HepG2 (cell line): Measurements from ENCODE around the gene ACTR3. TPM values are rescaled to one million over a fixed set of nuclear protein-coding genes. Genes with fewer than 3 reads are reported as not detected.

Experiments
- ARHGAP35 ChIP-seq: sonication (generic); formaldehyde crosslinking; IDR thresholded peaks from 2 replicates; pipeline ENCODE4 v1.9.0; 2022; ENCODE audit warnings: mild to moderate bottlenecking, inconsistent platforms, moderate library complexity, missing genetic modification reagents, borderline replicate concordance
- CBX1 ChIP-seq: IDR thresholded peaks from one replicate; pipeline ENCODE4 v1.6.1; 2016; ENCODE audit warnings: antibody characterized with exemption, low read depth
- CBX2 ChIP-seq, 2 experiments: fragments of 200-600 bp in 1 of 2; sonication (generic); formaldehyde crosslinking in 1 of 2; IDR thresholded peaks; 2 replicates each; pipeline versions ENCODE4 v1.7.0 to v1.8.1; 2018 to 2022; ENCODE audit warnings: low read depth in 2 of 2, low read length in 1 of 2, mild to moderate bottlenecking in 1 of 2, missing genetic modification reagents in 1 of 2
- CHD2 ChIP-seq: IDR thresholded peaks from 2 replicates; pipeline ENCODE4 v1.6.1; 2011; ENCODE audit warnings: low read depth, low read length, improper control_type of control experiment
- ELF4 ChIP-seq: sonication (generic); formaldehyde crosslinking; IDR thresholded peaks from 2 replicates; pipeline ENCODE4 v1.5.0; 2020; ENCODE audit warnings: missing genetic modification reagents, mild to moderate bottlenecking, moderate library complexity, borderline replicate concordance
- ETS1 ChIP-seq: sonication (generic); formaldehyde crosslinking; IDR thresholded peaks from 2 replicates; pipeline ENCODE4 v1.4.0; 2020; ENCODE audit warnings: missing genetic modification reagents
- GATAD1 ChIP-seq: IDR thresholded peaks from 2 replicates; pipeline ENCODE4 v1.6.1; 2016; ENCODE audit warnings: missing genetic modification reagents, missing compliant biosample characterization
- HMGA1 ChIP-seq: sonication (generic); formaldehyde crosslinking; conservative IDR thresholded peaks from 2 replicates; pipeline ENCODE4 v1.4.0; 2020; ENCODE audit warnings: missing genetic modification reagents
- MAF1 ChIP-seq: sonication (generic); formaldehyde crosslinking; IDR thresholded peaks from 2 replicates; pipeline ENCODE4 v1.5.0; 2020; ENCODE audit warnings: missing genetic modification reagents, borderline replicate concordance
- MED8 ChIP-seq: sonication (generic); formaldehyde crosslinking; IDR thresholded peaks from 2 replicates; pipeline ENCODE4 v1.8.1; 2023; ENCODE audit warnings: mild to moderate bottlenecking, missing genetic modification reagents; ENCODE audit not compliant: insufficient replicate concordance
- NFIC ChIP-seq: IDR thresholded peaks from 2 replicates; pipeline ENCODE4 v1.6.1; 2012; ENCODE audit warnings: mild to moderate bottlenecking, low read length, inconsistent platforms
- SIN3B ChIP-seq: fragments of 150-350 bp; IDR thresholded peaks from 2 replicates; pipeline ENCODE4 v1.6.1; 2014; ENCODE audit warnings: low read length
- SOX13 ChIP-seq, 3 experiments: fragments of 450-650 bp in 1 of 3; sonication (generic) in 1 of 3; formaldehyde crosslinking in 1 of 3; IDR thresholded peaks in 2 of 3; conservative IDR thresholded peaks in 1 of 3; 2 replicates each; pipeline versions ENCODE4 v1.5.0 to v1.6.1; 2016 to 2020; ENCODE audit warnings: antibody characterized with exemption in 1 of 3, mild to moderate bottlenecking in 1 of 3, missing compliant biosample characterization in 1 of 3, missing genetic modification reagents in 1 of 3, moderate library complexity in 1 of 3
- ZBTB4 ChIP-seq: sonication (generic); formaldehyde crosslinking; IDR thresholded peaks from 2 replicates; pipeline ENCODE4 v1.4.0; 2020; ENCODE audit warnings: missing genetic modification reagents, mild to moderate bottlenecking, borderline replicate concordance
- ZNF678 ChIP-seq: sonication (generic); formaldehyde crosslinking; IDR thresholded peaks from 2 replicates; pipeline ENCODE4 v1.4.0; 2020; ENCODE audit warnings: mild to moderate bottlenecking, missing genetic modification reagents
- polyA plus RNA-seq, 8 experiments: library from polyadenylated mRNA; depleted of rRNA in 3 of 8; stranded (reverse) in 7 of 8; unstranded in 1 of 8; fragments of >200 nt; fragmentation: Illumina TruSeq in 4 of 8; extraction: Trizol in 4 of 8; gene quantifications; 2 replicates each; pipeline versions ENCODE4 v1.2.1 to v1.2.3, GENCODE V29; 2011 to 2016; ENCODE audit warnings: low read depth in 4 of 8, missing spikeins in 1 of 8, mixed read lengths in 1 of 8; ENCODE audit not compliant: insufficient read depth in 1 of 8
- total RNA-seq, 5 experiments: library from RNA; depleted of rRNA; stranded (reverse); fragments of >200 nt; fragmentation: Illumina TruSeq; extraction: Trizol; gene quantifications; 2 replicates each; pipeline ENCODE4 v1.2.3, GENCODE V29; 2016; ENCODE audit warnings: low read depth in 1 of 5
- TF ChIP-seq, protein P1 (sequence below): sonication (generic); formaldehyde crosslinking; IDR thresholded peaks from 2 replicates; pipeline ENCODE4 v1.8.1; 2023; ENCODE audit warnings: mild to moderate bottlenecking, missing genetic modification reagents

ACTR3 gene
- total and polyA plus RNA-seq, 2 of the 13 experiments (the other 11 are each of a cell fraction or from before 2014, with no cell fraction given): 123 to 225 TPM

DNA sequence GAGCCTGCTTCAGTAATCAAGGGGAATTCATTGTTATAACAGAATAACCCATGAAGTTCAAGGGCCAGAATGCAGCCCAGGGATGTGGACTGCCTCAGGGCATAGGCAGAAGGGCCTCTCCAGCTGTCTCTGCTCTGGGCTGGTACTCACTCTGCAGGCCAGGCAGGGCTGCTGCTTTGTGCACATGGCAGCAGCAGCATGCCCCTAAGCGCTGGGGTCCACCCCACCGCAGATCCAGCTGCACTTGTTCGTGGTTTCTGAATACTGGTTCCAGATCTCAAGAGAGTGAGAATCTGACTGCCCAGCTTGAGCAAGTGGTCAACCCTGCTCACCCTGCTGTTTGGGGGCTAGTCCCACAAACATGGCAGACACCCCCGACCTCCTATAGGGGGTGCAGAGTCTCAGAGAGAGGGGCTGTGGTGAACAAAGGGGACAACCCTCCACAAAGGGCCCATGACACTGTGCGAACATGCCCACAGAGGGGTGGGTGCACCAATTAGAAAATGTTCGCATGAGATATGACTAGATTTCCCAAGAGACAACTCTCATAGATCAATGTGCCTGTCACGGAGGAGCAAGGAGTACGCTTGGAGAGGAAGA is 87.3 kb downstream of the ACTR3 start (continued):
- TF ChIP-seq SOX13 (IDR thresholded peaks at IDR 0.05): no peak
- TF ChIP-seq SOX13 (CRISPR knock-in tag; conservative IDR thresholded peaks at IDR 0.05 in 1 of 2, IDR thresholded peaks at IDR 0.05 in 1 of 2): no peak
- no peak for TF ChIP-seq CBX2 (IDR thresholded peaks at IDR 0.05; ENCODE audit: low read depth, low read length)
- peak; percentile 75; the same call in 1 of the 2 replicates for TF ChIP-seq CBX2 (CRISPR knock-in tag; IDR thresholded peaks at IDR 0.05; ENCODE audit: low read depth)
- no peak for TF ChIP-seq GATAD1 (CRISPR knock-in tag)
- no peak for TF ChIP-seq ZNF678 (CRISPR knock-in tag)
- no peak for TF ChIP-seq NFIC
- TF ChIP-seq MED8 (CRISPR knock-in tag): no peak
- TF ChIP-seq, protein P1, sequence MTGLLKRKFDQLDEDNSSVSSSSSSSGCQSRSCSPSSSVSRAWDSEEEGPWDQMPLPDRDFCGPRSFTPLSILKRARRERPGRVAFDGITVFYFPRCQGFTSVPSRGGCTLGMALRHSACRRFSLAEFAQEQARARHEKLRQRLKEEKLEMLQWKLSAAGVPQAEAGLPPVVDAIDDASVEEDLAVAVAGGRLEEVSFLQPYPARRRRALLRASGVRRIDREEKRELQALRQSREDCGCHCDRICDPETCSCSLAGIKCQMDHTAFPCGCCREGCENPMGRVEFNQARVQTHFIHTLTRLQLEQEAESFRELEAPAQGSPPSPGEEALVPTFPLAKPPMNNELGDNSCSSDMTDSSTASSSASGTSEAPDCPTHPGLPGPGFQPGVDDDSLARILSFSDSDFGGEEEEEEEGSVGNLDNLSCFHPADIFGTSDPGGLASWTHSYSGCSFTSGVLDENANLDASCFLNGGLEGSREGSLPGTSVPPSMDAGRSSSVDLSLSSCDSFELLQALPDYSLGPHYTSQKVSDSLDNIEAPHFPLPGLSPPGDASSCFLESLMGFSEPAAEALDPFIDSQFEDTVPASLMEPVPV: no peak
- TF ChIP-seq SIN3B: no peak
- no peak for TF ChIP-seq ELF4 (CRISPR knock-in tag)
- TF ChIP-seq ARHGAP35: no peak
- TF ChIP-seq HMGA1 (CRISPR knock-in tag): no peak
- 0 out of 2 replicates have a peak, but pooled peaks have one; percentile 15 for TF ChIP-seq MAF1 (CRISPR knock-in tag)
- 0 out of 2 replicates have a peak, but pooled peaks have one; percentile 13 for TF ChIP-seq CHD2
- no peak for TF ChIP-seq ETS1 (CRISPR knock-in tag)
- TF ChIP-seq ZBTB4: 0 out of 2 replicates have a peak, but pooled peaks have one; percentile 7
- TF ChIP-seq CBX1: no peak
